Lung (tissue), 12 donors: ENCODE results near the gene TCFL5. TPM values are rescaled to one million over a fixed set of nuclear protein-coding genes. Genes with fewer than 3 reads are reported as not detected.

ENCODE experiments used
- ATAC-seq: fragments of 200-7000 bp; cut with Tn5 transposase; one replicate; pipeline ENCODE4 v1.9.1; 2020; ENCODE audit warnings: moderate number of reproducible peaks; ENCODE audit not compliant: insufficient read depth, low FRiP score
- DNase-seq, 3 donors: peaks; one replicate each; pipeline ENCODE4 v3.0.0-alpha.2; 2013 to 2017
- H3K27ac ChIP-seq, 2 donors: one replicate each; pipeline ENCODE4 v1.5.1; 2013; ENCODE audit warnings: mild to moderate bottlenecking in 2 of 2, moderate library complexity in 2 of 2, control low read depth in 1 of 2, inconsistent platforms in 1 of 2, low read depth in 1 of 2, low read length in 1 of 2
- H3K27me3 ChIP-seq, 3 donors: one replicate each; pipeline ENCODE4 v1.5.1; 2013; ENCODE audit warnings: low read length in 2 of 3; ENCODE audit not compliant: control insufficient read depth in 3 of 3, insufficient read depth in 3 of 3
- H3K36me3 ChIP-seq, 4 donors: one replicate each; pipeline ENCODE4 v1.5.1; 2013; ENCODE audit warnings: low read length in 4 of 4, mild to moderate bottlenecking in 1 of 4, moderate library complexity in 1 of 4; ENCODE audit not compliant: control insufficient read depth in 4 of 4, insufficient read depth in 4 of 4
- H3K4me1 ChIP-seq, 5 donors: one replicate each; pipeline ENCODE4 v1.5.1; 2013; ENCODE audit warnings: low read length in 5 of 5, mild to moderate bottlenecking in 2 of 5, moderate library complexity in 1 of 5; ENCODE audit not compliant: control insufficient read depth in 5 of 5, insufficient read depth in 5 of 5
- H3K4me3 ChIP-seq: one replicate; pipeline ENCODE4 v1.5.1; 2013; ENCODE audit warnings: mild to moderate bottlenecking, control low read depth, moderate library complexity
- H3K9ac ChIP-seq, 2 donors: one replicate each; pipeline ENCODE4 v1.5.1; 2013; ENCODE audit warnings: low read length in 2 of 2, control low read depth in 1 of 2; ENCODE audit not compliant: insufficient read depth in 1 of 2
- H3K9me3 ChIP-seq, 4 donors: one replicate each; pipeline ENCODE4 v1.5.1; 2013; ENCODE audit warnings: low read length in 3 of 4, mild to moderate bottlenecking in 1 of 4, moderate library complexity in 1 of 4; ENCODE audit not compliant: control insufficient read depth in 4 of 4, insufficient read depth in 3 of 4
- CTCF ChIP-seq: IDR thresholded peaks from 2 replicates; pipeline ENCODE4 v1.5.1; 2012; ENCODE audit warnings: mild to moderate bottlenecking; ENCODE audit errors: control extremely low read depth, extremely low read depth
- WGBS, 2 donors: extraction: QIAGEN DNeasy Blood & Tissue Kit; methylation state at CpG; one replicate each; pipeline ENCODE4 v1.1.7; 2013; 5-methylcytosine and 5-hydroxymethylcytosine counted together
- polyA plus RNA-seq, 2 donors: library from polyadenylated mRNA; stranded (reverse); fragments of 200-250 nt; gene quantifications; one replicate each; pipeline ENCODE4 v1.2.1, GENCODE V29; 2013
- total RNA-seq, 2 donors: library from RNA; depleted of rRNA in 1 of 2; stranded (reverse); fragments of >200 nt in 1 of 2; gene quantifications; one replicate each; pipeline ENCODE4 v1.2.1, GENCODE V29; 2014 to 2021
- donor health status: control.
- donor health status: control.
- donor health status: Bipolar disorder and iron deficiency.
- donor health status: healthy.
- donor health status: DM: yes; HTN: yes; CAD: no.

TCFL5 gene
- total and polyA plus RNA-seq, 4 donors, result 3.8 to 8.6 (median 6.1) TPM

GRCh38 chr20:62860391-62860923 lies 1.2 kb downstream of the TCFL5 start:
- Histone ChIP-seq H3K4me1 (peaks cover 0 to 11% (median 6%) of the 10 kb centered on the region in 5 donors), H3K36me3 (peaks cover 0 to 9% (median 5%) of the 10 kb centered on the region in 4 donors), H3K9me3 (peaks cover 0 to 2% (median 0%) of the 10 kb centered on the region in 4 donors), H3K27ac (no peak overlapping the region), H3K27me3 (no peaks in the 10 kb centered on the region), H3K9ac (peak overlapping the region in 1 of 2 donors; percentile 6), H3K4me3 (peak overlapping the region; percentile 71)
- 24 to 27% methylated on average over 24 of the region's 24 CpGs for WGBS, 2 donors
- DNase-seq, result peak in 2 of 3 donors; percentile 50 to 55
- no peak for TF ChIP-seq CTCF
- ATAC-seq, result no peak

DNA sequence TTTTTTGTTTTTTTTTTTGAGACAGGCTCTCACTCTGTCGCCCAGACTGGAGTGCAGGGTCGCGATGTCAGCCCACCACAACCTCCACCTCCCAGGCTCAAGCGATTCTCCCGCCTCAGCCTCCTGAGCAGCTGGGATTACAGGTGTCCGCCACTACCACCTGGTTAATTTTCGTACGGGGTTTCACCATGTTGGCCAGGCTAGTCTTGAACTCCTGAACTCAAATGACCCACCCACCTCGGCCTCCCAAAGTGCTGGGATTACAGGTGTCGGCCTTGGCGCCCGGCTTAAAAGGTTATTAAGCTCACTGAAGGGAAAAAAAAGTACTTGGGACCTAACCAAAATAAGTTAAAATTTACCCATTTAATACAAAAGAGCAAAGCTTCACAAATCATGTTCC lies 1.9 kb downstream of the TCFL5 start:
- no peak overlapping the region for H3K27ac ChIP-seq
- no peak overlapping the region for H3K4me3 ChIP-seq
- peaks cover 0 to 11% (median 6%) of the 10 kb centered on the region in 5 donors for H3K4me1 ChIP-seq
- H3K27me3 ChIP-seq, result no peaks in the 10 kb centered on the region
- peaks cover 0 to 9% (median 5%) of the 10 kb centered on the region in 4 donors for H3K36me3 ChIP-seq
- WGBS, 2 donors, result 96% methylated on average over 12 of the region's 12 CpGs
- H3K9me3 ChIP-seq, result peaks cover 0 to 2% (median 0%) of the 10 kb centered on the region in 4 donors
- ATAC-seq (no peak), DNase-seq (no peak)
- no peak overlapping the region for H3K9ac ChIP-seq
- TF ChIP-seq CTCF, result no peak

DNA sequence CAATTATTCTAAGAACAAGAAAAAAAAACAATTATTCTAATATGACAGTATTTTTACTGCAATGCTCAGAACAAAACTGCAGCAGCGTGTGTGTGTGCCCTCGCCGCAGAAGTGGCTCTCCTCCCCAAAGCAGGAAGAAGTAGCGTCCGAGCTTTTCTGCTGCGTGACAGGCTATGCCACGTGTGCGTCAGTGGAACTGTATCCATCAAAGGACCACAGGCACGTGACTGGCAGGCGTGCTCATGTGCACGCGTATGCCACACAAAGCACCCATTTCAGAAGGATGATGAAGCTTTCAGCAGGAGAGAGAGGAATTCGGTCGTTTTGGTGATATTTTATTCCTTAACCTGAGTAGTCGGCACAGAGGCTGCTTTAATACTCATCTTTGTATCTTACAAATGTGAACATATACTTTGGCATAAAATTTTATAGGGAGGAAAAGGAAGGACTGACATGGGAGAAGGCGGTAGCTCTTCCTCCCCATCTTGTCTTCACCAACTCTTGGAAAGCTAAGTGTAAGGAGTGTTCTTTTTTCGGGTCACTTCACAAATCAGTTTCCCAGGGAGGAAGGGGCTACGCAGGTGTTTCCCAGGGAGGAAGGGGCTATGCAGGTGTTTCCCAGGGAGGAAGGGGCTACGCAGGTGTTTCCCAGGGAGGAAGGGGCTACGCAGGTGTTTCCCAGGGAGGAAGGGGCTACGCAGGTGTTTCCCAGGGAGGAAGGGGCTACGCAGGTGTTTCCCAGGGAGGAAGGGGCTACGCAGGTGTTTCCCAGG lies 3.4 kb downstream of the TCFL5 start:
- H3K27me3 ChIP-seq, result no peaks in the 10 kb centered on the region
- H3K9me3 ChIP-seq, result peaks cover 0 to 2% (median 0%) of the 10 kb centered on the region in 4 donors
- DNase-seq, result no peak
- 89 to 90% methylated on average over 18 to 20 of the region's 23 CpGs for WGBS, 2 donors
- no peak overlapping the region for H3K9ac ChIP-seq
- H3K4me3 ChIP-seq, result no peak overlapping the region
- no peak for TF ChIP-seq CTCF
- no peak for ATAC-seq
- peaks cover 3 to 13% (median 7%) of the 10 kb centered on the region in 4 donors for H3K36me3 ChIP-seq
- H3K4me1 ChIP-seq, result peaks cover 0 to 11% (median 6%) of the 10 kb centered on the region in 5 donors
- H3K27ac ChIP-seq, result no peak overlapping the region
